ENCODE measurements around the gene BICC1.

Gene BICC1

GRCh38 chr10:58512491-58513187 is at the start of gene BICC1:
Gene BICC1 (plus strand): TSS chr10:58512872. CDS start chr10:58513144, 272 bp downstream.
- DNase-seq (ENCODE audit: low spot score), result peak; percentile 50

- DNase-seq (ENCODE audit: low spot score), result no peak
These were observed 47.7 kb upstream of the BICC1 start for GRCh38 chr10:58464956-58465355.

GRCh38 chr10:58465629-58466028 is 47.0 kb upstream of the BICC1 start:
- DNase-seq (ENCODE audit: low spot score), result no peak

GRCh38 chr10:58467931-58468635 is 44.6 kb upstream of the BICC1 start:
- DNase-seq (ENCODE audit: low spot score), result no peak

GRCh38 chr10:58473976-58474375 is 38.7 kb upstream of the BICC1 start:
- DNase-seq (ENCODE audit: low spot score), result no peak

GRCh38 chr10:58475322-58476277 is 37.1 kb upstream of the BICC1 start:
- no peak for DNase-seq (ENCODE audit: low spot score)

GRCh38 chr10:58477122-58477521 is 35.5 kb upstream of the BICC1 start:
- DNase-seq (ENCODE audit: low spot score), result no peak

- no peak for DNase-seq (ENCODE audit: low spot score)
These were observed 34.8 kb upstream of the BICC1 start for GRCh38 chr10:58477902-58478301.

- no peak for DNase-seq (ENCODE audit: low spot score)
These were observed 33.6 kb upstream of the BICC1 start for GRCh38 chr10:58479045-58479444.

- DNase-seq (ENCODE audit: low spot score), result no peak
These were observed 32.4 kb upstream of the BICC1 start for GRCh38 chr10:58480321-58480720.

GRCh38 chr10:58481569-58482109 is 31.0 kb upstream of the BICC1 start:
- no peak for DNase-seq (ENCODE audit: low spot score)

GRCh38 chr10:58486821-58487220 is 25.9 kb upstream of the BICC1 start:
- no peak for DNase-seq (ENCODE audit: low spot score)

- DNase-seq (ENCODE audit: low spot score), result no peak
These were observed 23.8 kb upstream of the BICC1 start for GRCh38 chr10:58488921-58489320.

- DNase-seq (ENCODE audit: low spot score), result no peak
These were observed 9.7 kb upstream of the BICC1 start for GRCh38 chr10:58502956-58503355.

- DNase-seq (ENCODE audit: low spot score), result no peak
These were observed 4.4 kb upstream of the BICC1 start for GRCh38 chr10:58508316-58508715.

GRCh38 chr10:58511765-58512490 is 744 bp upstream of the BICC1 start:
- DNase-seq (ENCODE audit: low spot score), result peak; percentile 40

- DNase-seq (ENCODE audit: low spot score), result peak; percentile 42
These were observed 777 bp downstream of the BICC1 start for GRCh38 chr10:58513188-58514110.

GRCh38 chr10:58514111-58514770 is 1.6 kb downstream of the BICC1 start:
- DNase-seq (ENCODE audit: low spot score), result no peak

- no peak for DNase-seq (ENCODE audit: low spot score)
These were observed 2.7 kb downstream of the BICC1 start for GRCh38 chr10:58515291-58515941.

All from SW480 (cell line).